CMK (cell line): ENCODE results near the gene FAHD2B.
"Not testable (repeated sequence)": the region's sequence is repeated elsewhere in the genome, so short reads cannot be mapped to it uniquely, and the experiment has no call there.

Experiments
- DNase-seq: peaks from one replicate; pipeline ENCODE4 v3.0.0-alpha.2; 2010; ENCODE audit warnings: low read depth

Gene FAHD2B

GRCh38 chr2:97094772-97095611, at the start of gene FAHD2B:
Gene FAHD2B (minus strand): TSS chr2:97094882. CDS start chr2:97091706, 3,176 bp downstream.
- DNase-seq: peak; percentile 26

GRCh38 chr2:97144016-97144415, 49.3 kb upstream of the FAHD2B start:
- not testable (repeated sequence) for DNase-seq

- not testable (repeated sequence) for DNase-seq
Observed at GRCh38 chr2:97129090-97129489, 34.4 kb upstream of the FAHD2B start.

DNA sequence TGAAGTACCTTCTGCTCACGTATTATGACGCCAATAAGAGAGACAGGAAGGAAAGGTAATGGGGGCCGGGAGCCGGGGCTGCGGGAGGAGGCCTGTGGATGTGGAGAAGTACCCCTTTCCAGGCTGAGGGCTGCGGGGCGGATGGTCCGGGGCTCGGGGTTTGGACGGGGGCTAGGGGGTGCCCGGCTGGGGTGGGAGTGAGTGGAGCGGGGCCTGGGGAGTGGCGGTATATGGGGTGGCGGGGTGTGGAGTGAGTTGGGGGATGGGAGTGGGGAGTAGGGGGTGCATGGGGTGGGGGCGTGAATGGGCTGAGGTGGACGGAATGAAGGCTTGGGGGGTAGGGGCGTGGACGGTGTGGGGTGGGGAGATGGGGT, 19.2 kb upstream of the FAHD2B start:
- not testable (repeated sequence) for DNase-seq

DNA sequence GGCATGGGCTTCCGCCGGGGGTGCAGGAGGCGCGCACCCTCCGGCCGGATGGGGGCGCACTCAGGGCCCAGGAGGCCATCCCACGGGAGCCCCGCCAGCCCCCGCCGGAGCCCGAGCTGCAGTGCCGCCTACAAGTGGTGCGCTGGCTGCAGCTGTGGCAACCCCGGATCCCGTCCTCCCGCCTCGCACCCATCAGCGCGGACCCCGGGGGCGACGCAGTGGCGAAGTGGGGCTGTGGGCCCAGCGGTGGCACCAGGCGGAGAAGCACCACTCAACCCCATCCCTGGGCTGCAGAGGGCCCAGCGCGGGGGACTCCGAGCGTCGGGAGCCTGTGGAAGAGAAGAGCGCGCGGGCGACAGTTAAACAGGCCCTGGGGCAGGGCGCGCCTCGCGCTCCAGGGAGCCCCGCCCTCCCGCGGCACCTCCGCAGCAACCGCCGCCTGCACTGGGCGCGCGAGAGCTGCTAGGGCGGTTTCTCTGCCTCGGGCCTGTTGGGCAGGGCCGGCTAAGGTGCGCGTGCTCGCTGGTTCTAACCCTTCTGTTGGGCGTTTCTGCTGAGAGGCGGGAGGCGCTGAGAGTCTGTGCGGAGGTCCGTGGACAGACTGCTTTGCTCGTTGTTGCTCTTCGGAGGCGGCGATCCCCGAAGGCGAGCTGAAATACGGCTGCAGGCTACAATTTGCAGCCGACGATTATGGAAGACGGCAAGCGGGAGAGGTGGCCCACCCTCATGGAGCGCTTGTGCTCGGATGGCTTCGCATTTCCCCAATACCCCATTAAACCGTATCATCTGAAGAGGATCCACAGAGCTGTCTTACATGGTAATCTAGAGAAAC, 18.6 kb upstream of the FAHD2B start, which contains the start of gene ANKRD36:
Gene ANKRD36, plus strand, starts transcription at position 104 of the 832 bp plus-strand sequence. Its CDS starts 587 bp downstream, at position 691.
- peak; percentile 59 for DNase-seq

DNA sequence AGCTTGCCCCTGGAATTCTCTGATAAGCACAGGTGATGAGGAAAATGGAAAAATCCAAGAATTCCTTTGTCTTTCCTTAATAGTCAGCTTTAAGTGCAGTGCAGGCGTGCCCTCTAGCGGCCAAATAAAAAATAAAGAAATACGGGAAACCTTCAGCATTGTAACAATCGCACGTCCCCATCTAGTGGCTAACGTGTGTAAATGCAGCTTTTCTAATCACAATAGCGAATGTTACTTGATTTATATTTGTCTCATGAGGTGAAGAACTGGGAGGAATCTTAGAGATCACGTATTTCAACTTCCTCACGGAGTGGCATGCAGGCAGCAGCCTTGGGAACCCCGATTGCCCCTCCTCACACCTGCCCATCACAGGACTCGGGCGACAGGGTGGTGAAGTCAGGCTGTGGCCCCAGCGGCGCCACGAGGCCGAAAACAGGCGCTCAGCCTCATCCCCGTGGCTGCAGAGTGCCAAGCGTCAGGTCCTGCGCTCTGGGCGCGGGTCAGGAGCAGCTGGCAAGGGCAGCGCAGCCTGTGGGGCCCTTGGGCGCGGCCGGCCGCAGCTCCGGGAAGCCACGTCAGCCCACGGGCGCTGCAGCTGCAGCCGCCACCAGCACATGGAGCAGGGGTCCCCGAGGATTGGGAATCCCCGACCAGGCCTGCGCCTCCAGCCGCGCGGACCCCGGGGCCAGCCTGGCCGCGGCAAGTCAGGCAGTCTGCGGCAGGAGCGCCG, 17.8 kb upstream of the FAHD2B start:
- DNase-seq: not testable (repeated sequence)

DNA sequence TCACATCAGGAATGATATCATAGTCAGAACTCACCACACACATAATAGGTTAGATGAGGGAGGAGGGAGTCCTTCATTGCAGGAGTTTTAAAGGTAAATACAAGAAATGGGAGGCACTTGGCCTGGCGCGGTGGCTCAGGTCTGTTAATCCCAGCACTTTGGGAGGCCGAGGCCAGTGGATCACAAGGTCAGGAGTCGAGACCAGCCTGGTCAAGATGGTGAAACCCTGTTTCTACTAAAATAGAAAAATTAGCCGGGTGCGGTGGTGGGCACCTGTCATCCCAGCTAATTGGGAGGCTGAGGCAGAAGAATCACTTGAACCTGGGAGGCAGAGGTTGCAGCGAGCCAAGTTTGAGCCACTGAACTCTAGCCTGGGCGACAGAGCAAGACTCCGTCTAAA, 16.6 kb upstream of the FAHD2B start:
- DNase-seq: not testable (repeated sequence)

- not testable (repeated sequence) for DNase-seq
Observed at GRCh38 chr2:97106878-97107277, 12.2 kb upstream of the FAHD2B start.

- DNase-seq: not testable (repeated sequence)
Observed at GRCh38 chr2:97098786-97099372, 4.2 kb upstream of the FAHD2B start.

DNA sequence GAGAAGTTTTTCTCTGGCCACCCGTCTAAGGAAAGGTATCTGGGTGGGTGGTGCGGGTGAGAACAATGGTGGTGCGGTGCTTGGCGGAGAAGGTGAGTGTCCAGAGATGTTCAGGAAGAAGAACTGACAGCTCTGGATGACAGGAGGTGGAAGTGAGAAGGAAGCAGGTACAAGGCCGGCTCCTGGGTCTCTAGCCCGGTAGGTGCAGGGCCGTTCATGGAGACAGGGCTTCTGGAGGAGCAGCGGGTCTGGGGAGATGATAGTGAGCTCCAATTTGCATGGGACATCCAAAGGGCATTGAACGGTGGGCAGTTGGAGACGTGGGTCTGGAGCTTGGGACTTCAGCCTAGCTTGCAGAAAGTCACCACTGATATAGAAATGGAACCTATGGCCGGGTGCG, 979 bp upstream of the FAHD2B start:
- no peak for DNase-seq

DNA sequence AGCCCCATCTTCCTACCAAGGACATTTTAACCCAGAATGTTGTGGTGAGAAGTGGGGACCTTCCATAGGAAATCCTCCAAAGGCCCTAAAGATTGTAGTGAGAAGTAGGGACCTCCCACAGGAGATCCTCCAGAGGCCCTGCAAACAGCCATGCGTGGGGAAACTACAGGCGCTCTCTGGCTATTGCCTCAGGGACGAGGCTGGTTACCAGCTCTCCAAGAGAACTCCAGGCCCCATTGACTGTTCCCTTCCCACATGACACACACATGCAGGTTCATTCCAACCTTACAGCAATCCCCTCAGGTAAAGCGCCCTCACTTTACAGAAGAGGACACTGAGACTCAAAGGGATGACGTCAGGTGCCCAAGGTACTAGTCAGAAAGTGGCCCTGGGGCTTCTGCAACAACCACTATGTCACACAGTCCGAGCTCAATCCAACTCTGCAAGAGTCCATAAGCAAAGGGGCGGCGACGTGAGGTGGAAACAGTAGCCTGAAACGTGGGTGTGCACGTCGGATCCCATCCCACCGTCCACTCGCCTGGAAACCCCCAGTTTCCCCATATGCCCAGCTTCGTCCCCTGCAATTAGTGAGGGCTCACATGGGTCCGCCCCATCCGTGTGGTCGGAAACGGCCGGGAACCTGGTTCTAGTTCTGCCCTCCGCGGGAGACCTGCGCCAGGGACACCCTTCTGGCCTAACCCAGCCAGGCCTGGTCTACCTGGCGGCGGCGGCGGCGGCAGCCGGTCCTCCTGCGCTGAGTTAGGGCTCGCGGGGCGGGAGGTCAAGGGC, 505 bp downstream of the FAHD2B start:
- not testable (repeated sequence) for DNase-seq

- DNase-seq: not testable (repeated sequence)
Observed at GRCh38 chr2:97092946-97093345, 1.7 kb downstream of the FAHD2B start.

- not testable (repeated sequence) for DNase-seq
Observed at GRCh38 chr2:97088706-97089105, 6.0 kb downstream of the FAHD2B start.

GRCh38 chr2:97085093-97085492, 9.6 kb downstream of the FAHD2B start:
- DNase-seq: not testable (repeated sequence)

GRCh38 chr2:97083516-97083915, 11.2 kb downstream of the FAHD2B start:
- DNase-seq: not testable (repeated sequence)

DNA sequence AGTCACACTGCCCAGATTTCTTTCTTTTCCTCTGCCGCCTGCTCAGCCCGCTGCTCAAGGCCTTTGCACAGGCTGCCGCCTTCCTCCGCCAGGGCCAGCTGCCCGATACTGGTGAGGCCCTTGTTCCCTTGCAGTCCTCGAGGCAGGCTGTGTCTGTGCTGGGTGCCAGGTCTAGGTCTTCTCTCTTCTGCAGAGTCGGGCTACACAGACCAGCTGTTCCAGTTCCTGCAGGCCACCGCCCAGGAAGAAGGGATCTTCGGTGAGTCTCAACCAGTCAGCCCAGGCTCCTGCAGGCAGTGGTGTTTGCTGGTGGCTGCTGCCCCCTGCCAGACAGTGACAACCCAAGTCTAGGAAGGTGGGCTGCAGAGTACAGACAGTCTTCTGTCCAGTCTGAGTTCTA, 12.5 kb downstream of the FAHD2B start:
- DNase-seq: not testable (repeated sequence)

GRCh38 chr2:97080855-97081254, 13.8 kb downstream of the FAHD2B start:
- DNase-seq: not testable (repeated sequence)

GRCh38 chr2:97077213-97077612, 17.5 kb downstream of the FAHD2B start:
- DNase-seq: not testable (repeated sequence)

GRCh38 chr2:97070915-97071314, 23.8 kb downstream of the FAHD2B start:
- not testable (repeated sequence) for DNase-seq

- not testable (repeated sequence) for DNase-seq
Observed at GRCh38 chr2:97068722-97069121, 26.0 kb downstream of the FAHD2B start.

DNA sequence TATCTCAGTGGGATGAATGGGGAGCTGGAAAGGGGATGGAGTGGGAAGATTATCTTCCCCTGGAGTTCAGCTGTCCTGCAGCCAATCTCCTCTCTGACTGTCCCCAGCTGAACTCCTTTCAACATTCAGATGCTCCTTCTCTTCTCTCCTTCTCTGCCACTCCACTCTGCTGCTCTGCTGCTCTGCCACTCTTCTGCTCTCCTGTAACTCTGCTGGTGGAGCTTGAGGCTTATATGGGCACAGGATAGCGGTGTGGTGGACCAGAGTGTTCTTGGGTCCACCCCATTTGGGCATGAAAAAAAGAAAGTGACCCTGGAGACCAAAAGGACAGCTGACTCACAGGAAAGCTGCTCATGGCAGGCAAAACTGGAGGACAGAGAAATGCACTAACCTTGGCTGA, 26.6 kb downstream of the FAHD2B start:
- no peak for DNase-seq
